OCI-LY7 (cell line): Measurements from ENCODE around the gene CLEC16A. TPM values are rescaled to one million over a fixed set of nuclear protein-coding genes. Genes with fewer than 3 reads are reported as not detected.

ENCODE experiments used
- BruUV-seq: library from RNA; stranded (reverse); fragments of 400-500 nt; replicated peaks from 2 replicates; lab custom pipeline; 2021; lab: Mats Ljungman, UMichigan
- CTCF ChIA-PET: fragments of 300-600 bp; sonication (Branson Sonifier 250); formaldehyde crosslinking; loops from one replicate; lab custom pipeline; 2022; ENCODE audit warnings: antibody characterized with exemption; ENCODE audit not compliant: unreplicated experiment; lab: Charles Lee
- POLR2A ChIA-PET: fragments of 300-600 bp; sonication (Branson Sonifier 250); formaldehyde crosslinking; loops from one replicate; lab custom pipeline; 2022; ENCODE audit warnings: antibody characterized with exemption; lab: Charles Lee
- DNase-seq: peaks from one replicate; pipeline ENCODE4 v3.0.0-alpha.2; 2015; ENCODE audit warnings: low spot score
- H2AFZ ChIP-seq: fragments of 200-600 bp; sonication (generic), shearing (Covaris generic); 2 replicates; pipeline ENCODE4 v1.6.1; 2014; ENCODE audit warnings: mild to moderate bottlenecking, antibody characterized with exemption, low read length, moderate library complexity
- H3K27ac ChIP-seq: fragments of 200-600 bp; sonication (generic); 2 replicates; pipeline ENCODE4 v1.5.1; 2014; ENCODE audit warnings: mixed run types, low read depth, mild to moderate bottlenecking, moderate library complexity, low read length, inconsistent platforms; ENCODE audit not compliant: poor library complexity, severe bottlenecking
- H3K36me3 ChIP-seq: fragments of 200-600 bp; sonication (generic); 2 replicates; pipeline ENCODE4 v1.6.1; 2014; ENCODE audit warnings: mild to moderate bottlenecking, antibody characterized with exemption, low read length, moderate library complexity, mixed read lengths; ENCODE audit not compliant: insufficient read depth
- H3K4me1 ChIP-seq: fragments of 200-600 bp; sonication (generic); 2 replicates; pipeline ENCODE4 v1.5.1; 2014; ENCODE audit warnings: mild to moderate bottlenecking, low read length; ENCODE audit not compliant: insufficient read depth, poor library complexity, severe bottlenecking
- H3K4me2 ChIP-seq: fragments of 200-600 bp; sonication (generic); 2 replicates; pipeline ENCODE4 v1.6.1; 2014; ENCODE audit warnings: mild to moderate bottlenecking, low read length
- H3K4me3 ChIP-seq: fragments of 200-600 bp; sonication (generic); 2 replicates; pipeline ENCODE4 v1.5.1; 2014; ENCODE audit warnings: mild to moderate bottlenecking, low read depth, low read length; ENCODE audit not compliant: poor library complexity, severe bottlenecking
- H3K79me2 ChIP-seq: fragments of 200-600 bp; sonication (generic); 2 replicates; pipeline ENCODE4 v1.6.1; 2016; ENCODE audit warnings: low read depth, mild to moderate bottlenecking, low read length, moderate library complexity, mixed read lengths; ENCODE audit not compliant: insufficient read depth
- H3K9me2 ChIP-seq: fragments of 200-600 bp; sonication (generic); 2 replicates; pipeline ENCODE4 v1.6.1; 2016; ENCODE audit warnings: mild to moderate bottlenecking, low read length, mixed read lengths; ENCODE audit not compliant: insufficient read depth
- H3K9me3 ChIP-seq: fragments of 200-600 bp; sonication (generic); 2 replicates; pipeline ENCODE4 v1.6.1; 2014; ENCODE audit warnings: mild to moderate bottlenecking, mixed run types, low read length, mixed read lengths
- H4K20me1 ChIP-seq: fragments of 200-600 bp; sonication (generic); 2 replicates; pipeline ENCODE4 v1.6.1; 2014; ENCODE audit warnings: mild to moderate bottlenecking, antibody characterized with exemption, low read length, moderate library complexity, mixed read lengths; ENCODE audit not compliant: insufficient read depth
- CTCF ChIP-seq: fragments of 200-600 bp; sonication (generic); conservative IDR thresholded peaks from 2 replicates; pipeline ENCODE4 v1.5.1; 2014; ENCODE audit warnings: mild to moderate bottlenecking, antibody characterized with exemption, low read length, moderate library complexity, mixed read lengths
- EZH2phosphoT487 ChIP-seq: fragments of 200-600 bp; sonication (generic); IDR thresholded peaks from 2 replicates; pipeline ENCODE4 v1.6.1; 2018; ENCODE audit warnings: low read depth, borderline replicate concordance, mild to moderate bottlenecking, mixed run types, antibody characterized with exemption, low read length, moderate library complexity, mixed read lengths
- intact Hi-C: fragments of 100-400 bp; cut with micrococcal nuclease; formaldehyde crosslinking; loops from one replicate; pipeline ENCODE4 v1.10.0; 2022; ENCODE audit not compliant: unreplicated experiment
- total RNA-seq, 2 experiments: library from RNA; depleted of rRNA in 1 of 2; stranded (reverse); fragments of >200 nt in 1 of 2; shearing (Covaris generic) in 1 of 2; gene quantifications; 2 replicates each; pipeline ENCODE4 v1.2.3, GENCODE V29; 2014 to 2022

The CLEC16A gene
- total RNA-seq, 2 experiments from 2014 or later: 26.2 to 50.9 TPM

- Histone ChIP-seq H3K27ac (no peak overlapping the region), H3K79me2 (no peaks in the 10 kb centered on the region), H3K36me3 (peaks cover 36% of the 10 kb centered on the region; the same call in 1 of the 2 replicates), H3K9me3 (no peaks in the 10 kb centered on the region), H3K4me2 (no peak overlapping the region), H3K4me1 (no peaks in the 10 kb centered on the region), H2AFZ (no peak overlapping the region), H3K9me2 (no peaks in the 10 kb centered on the region), H3K4me3 (no peak overlapping the region), H4K20me1 (no peaks in the 10 kb centered on the region)
- no peak for DNase-seq
- intact Hi-C loops: no loop called here
- CTCF ChIA-PET: no interaction called here
- no TSS peak for BruUV-seq
- TF ChIP-seq CTCF (no peak), EZH2phosphoT487 (no peak)
- POLR2A ChIA-PET: interaction anchor here (0.8 to 1.0 kb wide), 2 partner anchors 14 to 271 kb away, joined by 3 read pairs; no protein-coding TSS in a partner anchor
These were observed 136.8 kb downstream of the CLEC16A start for GRCh38 chr16:11080999-11081630.

DNA sequence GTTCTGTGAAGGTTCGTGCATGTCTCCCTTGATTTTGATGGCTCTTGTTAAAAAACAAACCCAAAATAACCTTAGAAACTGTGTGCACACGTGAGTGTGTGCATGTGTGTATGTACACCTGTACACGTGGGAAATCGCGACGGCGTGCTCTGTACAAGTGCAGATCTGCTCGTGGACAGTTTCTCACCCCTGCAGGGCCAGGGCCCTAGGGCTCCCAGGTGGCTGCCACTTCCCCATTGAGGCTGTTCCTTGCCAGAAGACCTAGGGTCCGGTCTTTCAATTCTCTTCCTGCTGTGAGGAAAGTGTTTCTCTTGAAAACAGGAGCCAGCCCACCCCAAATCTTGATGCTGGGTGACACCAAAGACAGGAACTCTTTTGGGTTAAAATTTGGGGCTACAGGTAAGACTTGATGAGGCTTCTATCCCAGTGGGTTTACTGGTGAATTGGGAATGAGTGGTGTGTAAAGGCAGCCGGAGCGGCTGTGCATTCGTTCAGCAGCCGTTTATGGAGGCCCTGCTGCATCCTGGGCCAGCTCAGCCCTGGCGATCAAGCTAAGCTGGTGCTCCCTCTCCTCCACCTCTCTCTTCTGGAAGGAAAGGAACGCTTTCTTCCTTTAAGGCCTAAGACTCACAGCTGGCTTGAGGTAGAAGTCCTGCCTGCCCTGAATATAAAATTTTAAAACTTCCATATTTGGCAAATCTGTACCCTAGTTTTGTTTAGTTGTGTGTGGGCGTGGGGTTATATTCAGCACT, 137.9 kb downstream of the CLEC16A start:
- Histone ChIP-seq H3K9me2 (no peaks in the 10 kb centered on the region), H3K4me3 (no peak overlapping the region), H4K20me1 (no peaks in the 10 kb centered on the region), H3K36me3 (peaks cover 33% of the 10 kb centered on the region; the same call in 1 of the 2 replicates), H2AFZ (no peak overlapping the region), H3K9me3 (no peaks in the 10 kb centered on the region), H3K4me2 (no peak overlapping the region), H3K4me1 (peaks cover 7% of the 10 kb centered on the region), H3K79me2 (no peaks in the 10 kb centered on the region), H3K27ac (no peak overlapping the region)
- no TSS peak for BruUV-seq
- DNase-seq: no peak
- intact Hi-C loops: no loop called here
- TF ChIP-seq CTCF (no peak), EZH2phosphoT487 (no peak)
- ChIA-PET POLR2A (interaction anchor here (1.6 kb wide), 1 partner anchor 10 kb away, joined by 6 read pairs; no protein-coding TSS in a partner anchor), CTCF (no interaction called here)
